GM18951 (cell line): ENCODE data around the gene NCKAP5.

ENCODE experiments used
- POLR2A ChIP-seq: IDR thresholded peaks from 4 replicates; pipeline ENCODE4 v1.6.1; 2011; ENCODE audit warnings: mild to moderate bottlenecking; ENCODE audit not compliant: insufficient read length, insufficient read depth; ENCODE audit errors: extremely low read depth
- in situ Hi-C: fragments of 300-500 bp; cut with MboI; formaldehyde crosslinking; loops from one replicate; pipeline ENCODE4 v1.12.0; 2022; ENCODE audit warnings: low sequenced_read_pairs, mixed read lengths, inconsistent platforms; ENCODE audit not compliant: unreplicated experiment

NCKAP5 gene

DNA sequence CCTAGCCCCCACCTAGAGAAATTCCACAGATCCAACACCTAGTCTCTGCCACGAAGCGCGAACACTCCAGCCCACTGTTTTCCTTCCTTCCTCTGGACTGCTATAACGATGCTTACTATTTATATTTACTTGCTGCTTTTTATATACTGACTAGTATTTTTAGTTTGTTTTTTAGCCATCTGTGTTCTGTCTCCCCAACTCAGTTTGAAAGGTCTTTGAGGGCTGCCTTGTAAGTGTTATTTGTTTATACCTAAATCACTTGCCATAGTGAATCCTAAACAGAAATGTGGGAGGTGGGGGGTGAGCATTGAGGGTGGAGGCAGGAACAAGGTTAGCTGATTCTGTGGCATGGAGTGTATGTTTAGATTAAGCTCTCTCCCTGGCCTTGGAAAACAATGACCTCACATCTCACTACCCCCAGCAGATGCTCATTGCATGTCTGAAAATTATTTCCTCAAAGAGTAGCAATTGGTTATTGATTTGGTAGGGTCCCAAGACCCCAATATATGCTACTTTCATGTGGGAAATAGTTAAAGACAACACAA lies 1.1 kb upstream of the NCKAP5 start:
- in situ Hi-C loops: loop anchor here (25.0 kb wide), 1 partner anchor 1032 kb away; no protein-coding TSS in a partner anchor
- TF ChIP-seq POLR2A: no peak

DNA sequence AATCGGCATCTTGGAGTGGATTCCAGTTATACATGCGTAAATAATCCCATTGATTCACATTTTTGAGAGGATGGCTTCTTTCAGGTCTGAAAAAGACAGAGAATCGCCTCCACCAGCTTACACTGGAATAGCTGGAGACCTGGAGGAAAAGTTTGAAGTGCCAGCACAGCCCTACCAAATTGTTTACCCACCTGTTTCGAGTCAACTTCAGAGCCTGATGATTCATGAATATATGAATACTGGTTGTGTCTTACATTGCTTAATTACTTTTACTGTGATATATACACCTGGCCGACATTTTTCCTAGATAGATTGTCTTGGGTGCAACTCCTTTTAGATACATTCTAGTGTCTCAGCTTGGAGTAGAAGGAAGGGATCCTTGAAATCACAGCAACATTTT lies 335 bp upstream of the NCKAP5 start:
- TF ChIP-seq POLR2A: no peak
- in situ Hi-C loops: loop anchor here (25.0 kb wide), 1 partner anchor 1031 kb away; no protein-coding TSS in a partner anchor

DNA sequence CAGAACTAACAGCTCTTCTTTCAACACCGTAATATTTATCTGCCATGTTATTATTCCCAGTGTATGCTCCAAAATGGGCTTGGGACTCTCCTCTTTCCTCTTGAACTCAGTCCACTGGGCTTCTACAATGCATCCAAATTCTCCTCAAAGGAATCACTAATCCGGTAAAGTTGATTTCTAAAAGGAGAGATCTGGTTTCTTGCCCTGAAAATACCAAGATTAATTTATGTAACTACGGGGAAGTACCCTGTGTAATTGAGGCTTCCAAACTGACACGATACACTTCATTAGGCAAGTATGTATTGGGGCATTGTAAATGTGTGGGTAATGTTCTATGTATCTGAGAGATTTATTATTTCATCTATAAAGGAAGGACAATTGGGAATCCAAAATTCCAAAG lies 5.7 kb downstream of the NCKAP5 start:
- in situ Hi-C loops: loop anchor here (25.0 kb wide), 1 partner anchor 1025 kb away; no protein-coding TSS in a partner anchor

DNA sequence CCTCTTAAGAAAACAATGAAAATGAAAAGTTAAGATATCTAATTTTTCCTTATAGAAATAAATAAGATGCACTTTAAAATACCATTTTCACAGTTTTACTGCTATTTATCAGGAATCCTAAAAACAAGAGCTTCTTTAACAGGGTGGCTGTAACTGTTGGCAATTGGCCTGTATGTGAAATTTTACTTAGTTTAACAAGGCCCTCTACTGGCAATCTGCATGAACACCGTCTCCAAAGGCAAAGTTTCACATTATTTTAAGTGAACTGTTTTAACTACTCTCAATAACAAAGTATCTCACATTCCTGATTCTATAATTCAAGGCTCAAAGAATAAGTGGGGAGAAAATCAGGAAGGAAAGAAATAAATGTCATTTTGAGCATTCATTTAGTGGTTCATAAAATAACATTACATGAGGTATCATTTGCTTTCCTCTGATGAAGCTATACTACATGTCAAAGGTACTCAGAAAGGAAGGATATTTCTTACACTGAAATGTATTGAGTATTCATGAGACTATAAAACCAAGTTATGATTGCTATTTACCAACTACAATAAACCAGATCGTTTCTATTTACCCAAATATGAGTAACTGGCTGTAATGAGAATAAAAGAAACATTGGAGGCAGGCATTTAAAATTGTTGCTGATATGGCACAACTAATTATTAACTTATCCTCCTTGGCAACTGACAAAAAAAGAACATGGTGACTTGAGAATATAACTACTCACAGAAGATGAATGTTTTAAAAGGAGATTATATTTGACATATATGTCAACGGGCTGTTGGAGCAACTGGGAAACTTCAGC lies 7.0 kb downstream of the NCKAP5 start:
- TF ChIP-seq POLR2A: no peak
- in situ Hi-C loops: loop anchor here (25.0 kb wide), 1 partner anchor 1024 kb away; no protein-coding TSS in a partner anchor

More for the DNA sequence above, 5.7 kb downstream of the NCKAP5 start:
- TF ChIP-seq POLR2A: no peak

DNA sequence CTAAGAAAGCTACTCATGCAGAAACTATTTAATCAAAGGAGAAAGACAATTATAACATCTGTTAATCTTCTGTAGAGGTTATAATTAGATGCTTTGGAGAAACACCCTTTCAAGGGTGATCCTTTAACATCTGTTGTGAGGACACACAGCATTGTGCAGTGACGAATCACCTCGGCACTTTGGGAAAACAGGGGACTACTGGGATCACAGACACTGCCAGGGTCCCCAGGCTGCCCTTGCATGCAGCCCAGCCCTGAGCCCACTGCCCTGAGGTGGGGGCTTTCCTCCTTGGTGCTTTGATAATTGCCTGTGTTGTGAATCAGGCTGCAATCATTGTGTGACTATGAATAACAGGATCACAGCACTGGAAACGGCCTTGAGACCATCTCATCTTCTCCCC lies 10.6 kb downstream of the NCKAP5 start:
- in situ Hi-C loops: loop anchor here (25.0 kb wide), 1 partner anchor 1020 kb away; no protein-coding TSS in a partner anchor
- no peak for TF ChIP-seq POLR2A

DNA sequence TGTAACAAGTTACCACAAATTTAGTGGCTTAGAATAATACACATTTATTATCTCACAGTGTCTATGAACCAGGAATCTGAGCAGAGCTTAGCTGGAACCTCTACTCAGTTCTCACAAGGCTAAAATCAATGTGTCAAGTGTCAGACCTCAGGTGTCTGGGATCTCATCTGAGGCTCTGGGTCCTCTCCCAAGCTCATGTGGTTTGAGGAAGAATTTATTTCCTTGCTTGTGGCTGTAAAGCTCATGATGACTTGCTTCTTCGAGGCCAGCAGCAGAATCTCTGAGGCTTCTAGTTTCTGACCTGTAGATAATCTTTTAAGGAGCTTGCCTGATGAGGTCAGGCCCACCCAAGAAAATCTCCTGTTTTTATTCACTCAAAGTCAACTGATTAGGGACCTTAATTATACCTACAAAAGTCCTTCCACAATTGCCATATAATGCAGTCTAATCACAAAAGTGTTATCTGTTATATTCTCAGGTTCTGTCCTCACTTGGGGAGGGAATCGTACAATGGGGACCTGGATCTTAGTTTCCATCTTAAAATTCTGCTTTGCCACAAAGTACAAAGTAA lies 14.3 kb downstream of the NCKAP5 start:
- in situ Hi-C loops: loop anchor here (25.0 kb wide), 1 partner anchor 1017 kb away; no protein-coding TSS in a partner anchor
- TF ChIP-seq POLR2A: no peak

DNA sequence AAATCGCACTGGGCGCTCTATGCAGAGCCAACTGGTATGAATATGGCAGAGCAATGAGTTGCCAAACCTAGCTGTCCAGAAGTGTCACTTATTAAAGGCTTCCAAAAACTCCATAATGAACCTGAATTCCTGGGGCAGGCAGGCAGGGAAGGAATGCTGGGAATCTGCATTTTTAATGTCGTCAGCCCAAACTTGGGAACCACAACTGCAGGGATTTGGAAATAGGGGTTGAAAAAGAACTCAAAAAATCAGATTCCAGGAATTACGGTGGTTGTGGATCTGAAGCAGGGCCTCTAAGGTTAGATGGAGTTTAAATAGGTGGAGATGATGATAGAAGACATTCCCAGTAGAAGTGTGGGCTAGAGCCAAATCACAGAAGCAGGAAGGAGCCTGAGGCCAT lies 15.0 kb downstream of the NCKAP5 start:
- TF ChIP-seq POLR2A: no peak
- in situ Hi-C loops: loop anchor here (25.0 kb wide), 1 partner anchor 1016 kb away; no protein-coding TSS in a partner anchor

DNA sequence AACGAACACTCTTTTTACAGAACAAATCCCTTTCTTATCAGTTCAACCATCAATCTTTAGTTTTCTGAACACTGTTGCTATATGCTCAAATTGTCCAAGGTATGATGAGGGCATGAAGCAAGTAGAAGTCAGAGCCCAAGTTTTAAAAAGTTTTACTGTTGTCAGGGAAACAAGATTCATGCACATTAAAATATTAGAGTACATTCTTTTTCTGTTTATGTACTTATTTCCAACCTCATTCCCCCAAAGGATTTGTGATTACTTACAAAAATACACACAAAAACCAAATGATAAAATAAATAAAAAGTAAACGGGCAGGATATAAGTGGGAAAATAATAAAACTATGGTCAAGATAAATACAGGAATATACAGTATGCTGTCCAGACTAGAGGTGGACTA lies 15.4 kb downstream of the NCKAP5 start:
- no peak for TF ChIP-seq POLR2A
- in situ Hi-C loops: loop anchor here (25.0 kb wide), 1 partner anchor 1016 kb away; no protein-coding TSS in a partner anchor

DNA sequence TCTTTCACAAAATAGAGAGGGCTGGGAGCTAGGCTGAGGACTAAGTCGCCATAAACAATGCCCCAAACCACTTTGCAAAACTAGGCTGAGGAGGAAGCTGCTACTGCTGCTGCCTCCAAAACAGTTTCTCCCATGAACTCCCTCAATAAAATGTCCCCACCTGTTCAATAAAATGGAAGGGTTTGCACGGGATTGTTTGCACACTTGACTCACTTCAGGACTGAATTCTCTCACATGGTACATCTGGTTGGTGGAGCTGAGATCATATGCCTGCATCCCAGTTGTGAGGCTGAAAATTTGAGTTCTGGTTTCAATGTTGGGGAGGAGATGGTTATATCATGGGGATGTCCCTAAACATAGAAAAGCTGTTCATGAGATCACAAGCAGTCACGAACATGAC lies 26.5 kb downstream of the NCKAP5 start:
- no peak for TF ChIP-seq POLR2A
- in situ Hi-C loops: no loop called here

DNA sequence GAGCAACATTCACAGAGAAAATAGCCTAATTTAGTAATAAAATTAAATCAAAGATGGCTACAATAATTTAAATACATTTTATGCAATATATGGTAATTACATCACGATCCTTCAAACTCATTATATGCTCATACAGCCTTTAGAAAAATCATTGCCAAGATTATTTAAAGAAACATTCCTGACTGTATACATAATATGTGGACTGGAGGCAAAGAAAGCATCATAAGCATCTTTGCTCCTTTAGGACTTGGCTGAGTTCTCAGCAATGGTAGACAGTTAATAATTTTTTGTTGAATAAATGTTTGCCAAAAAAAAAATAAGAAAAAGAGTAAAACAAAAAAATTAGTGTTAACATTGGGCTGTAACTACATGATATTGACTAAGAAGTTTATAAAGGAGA lies 26.9 kb downstream of the NCKAP5 start:
- in situ Hi-C loops: no loop called here
- TF ChIP-seq POLR2A: no peak

DNA sequence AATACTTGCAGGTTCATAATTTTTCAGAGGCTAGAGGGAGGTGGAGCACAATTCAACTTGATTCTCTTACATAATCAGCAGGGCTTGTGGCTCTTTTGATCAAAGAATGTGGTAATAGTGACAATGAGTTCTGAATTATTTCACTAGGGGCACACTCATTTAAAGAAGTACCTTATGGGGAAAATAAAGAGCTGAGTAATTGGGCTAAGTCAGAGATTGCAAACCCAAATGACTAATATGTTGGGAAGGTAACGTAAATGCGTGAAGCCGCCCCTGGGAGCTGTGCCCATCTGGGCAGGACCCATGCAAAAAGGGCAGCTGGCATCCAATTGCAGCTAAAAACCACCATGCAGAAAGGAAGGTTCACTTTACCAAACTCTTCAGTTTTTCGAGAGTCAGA lies 35.3 kb downstream of the NCKAP5 start:
- in situ Hi-C loops: no loop called here
- TF ChIP-seq POLR2A: no peak

DNA sequence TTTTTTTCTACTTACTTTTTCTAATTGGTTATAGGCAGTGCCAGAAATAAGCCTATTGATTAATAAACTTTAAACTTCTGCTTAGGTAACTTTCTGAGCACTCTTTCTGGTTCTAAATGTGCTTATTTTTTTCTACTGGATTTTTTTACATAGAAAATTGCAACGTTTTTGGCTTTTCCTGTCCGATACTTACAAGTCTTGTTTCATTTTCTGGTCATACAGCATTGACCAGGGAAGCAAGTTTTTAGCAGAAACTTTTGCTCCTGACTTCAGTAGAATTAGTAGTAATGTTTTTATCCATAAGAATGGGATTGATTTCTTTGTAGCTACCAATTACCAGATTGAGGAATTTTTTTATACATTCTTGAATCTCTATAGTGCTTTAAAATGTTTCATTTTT lies 36.9 kb downstream of the NCKAP5 start:
- TF ChIP-seq POLR2A: no peak
- in situ Hi-C loops: no loop called here

DNA sequence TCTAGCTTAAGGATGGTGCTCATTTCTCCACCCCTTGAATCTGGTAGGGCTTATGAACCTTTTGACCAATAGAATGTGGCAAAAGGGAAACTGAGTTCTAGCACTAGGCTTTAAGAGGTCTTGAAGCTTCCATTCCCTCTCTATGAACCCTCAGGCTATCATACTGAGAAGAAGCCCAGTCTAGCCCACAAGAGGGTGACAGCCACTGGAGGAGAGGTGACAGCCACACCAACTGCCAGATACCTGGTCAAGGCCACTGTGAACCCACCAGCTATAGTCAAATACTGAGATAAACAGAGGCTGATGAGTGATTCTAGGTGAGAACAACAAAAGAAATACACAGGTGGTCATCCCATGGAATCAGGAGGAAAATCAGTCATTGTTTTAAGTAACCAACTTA lies 37.6 kb downstream of the NCKAP5 start:
- in situ Hi-C loops: no loop called here
- TF ChIP-seq POLR2A: no peak
